ENCODE results near the gene CRABP1.

Gene CRABP1

DNA sequence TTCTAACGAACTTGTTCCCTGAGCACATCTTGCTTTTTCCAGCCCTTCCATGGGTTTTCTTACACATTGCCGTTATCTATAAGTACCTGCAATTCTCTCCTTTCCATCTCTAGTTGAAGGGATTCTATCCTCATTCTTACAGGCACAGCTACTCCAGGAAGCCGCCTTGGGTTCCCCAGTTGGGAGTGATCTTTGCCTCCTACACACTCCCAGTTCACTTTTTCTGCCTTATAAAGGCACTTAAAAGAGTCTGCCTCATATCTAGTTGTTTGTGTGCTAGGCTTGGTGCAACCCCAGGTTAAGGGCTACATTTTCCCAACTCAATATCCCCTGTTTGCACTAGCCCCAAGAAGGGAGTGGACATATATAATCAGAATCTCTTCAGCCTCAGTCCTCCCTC is 53.9 kb downstream of the CRABP1 start:
- FAIRE-seq (no peak), DNase-seq (ENCODE audit: insufficient read length, low spot score) (no peak)
- TF ChIP-seq, protein P1, sequence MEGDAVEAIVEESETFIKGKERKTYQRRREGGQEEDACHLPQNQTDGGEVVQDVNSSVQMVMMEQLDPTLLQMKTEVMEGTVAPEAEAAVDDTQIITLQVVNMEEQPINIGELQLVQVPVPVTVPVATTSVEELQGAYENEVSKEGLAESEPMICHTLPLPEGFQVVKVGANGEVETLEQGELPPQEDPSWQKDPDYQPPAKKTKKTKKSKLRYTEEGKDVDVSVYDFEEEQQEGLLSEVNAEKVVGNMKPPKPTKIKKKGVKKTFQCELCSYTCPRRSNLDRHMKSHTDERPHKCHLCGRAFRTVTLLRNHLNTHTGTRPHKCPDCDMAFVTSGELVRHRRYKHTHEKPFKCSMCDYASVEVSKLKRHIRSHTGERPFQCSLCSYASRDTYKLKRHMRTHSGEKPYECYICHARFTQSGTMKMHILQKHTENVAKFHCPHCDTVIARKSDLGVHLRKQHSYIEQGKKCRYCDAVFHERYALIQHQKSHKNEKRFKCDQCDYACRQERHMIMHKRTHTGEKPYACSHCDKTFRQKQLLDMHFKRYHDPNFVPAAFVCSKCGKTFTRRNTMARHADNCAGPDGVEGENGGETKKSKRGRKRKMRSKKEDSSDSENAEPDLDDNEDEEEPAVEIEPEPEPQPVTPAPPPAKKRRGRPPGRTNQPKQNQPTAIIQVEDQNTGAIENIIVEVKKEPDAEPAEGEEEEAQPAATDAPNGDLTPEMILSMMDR (IDR thresholded peaks at IDR 0.05; ENCODE audit: insufficient read depth, missing control alignments): no peak

DNA sequence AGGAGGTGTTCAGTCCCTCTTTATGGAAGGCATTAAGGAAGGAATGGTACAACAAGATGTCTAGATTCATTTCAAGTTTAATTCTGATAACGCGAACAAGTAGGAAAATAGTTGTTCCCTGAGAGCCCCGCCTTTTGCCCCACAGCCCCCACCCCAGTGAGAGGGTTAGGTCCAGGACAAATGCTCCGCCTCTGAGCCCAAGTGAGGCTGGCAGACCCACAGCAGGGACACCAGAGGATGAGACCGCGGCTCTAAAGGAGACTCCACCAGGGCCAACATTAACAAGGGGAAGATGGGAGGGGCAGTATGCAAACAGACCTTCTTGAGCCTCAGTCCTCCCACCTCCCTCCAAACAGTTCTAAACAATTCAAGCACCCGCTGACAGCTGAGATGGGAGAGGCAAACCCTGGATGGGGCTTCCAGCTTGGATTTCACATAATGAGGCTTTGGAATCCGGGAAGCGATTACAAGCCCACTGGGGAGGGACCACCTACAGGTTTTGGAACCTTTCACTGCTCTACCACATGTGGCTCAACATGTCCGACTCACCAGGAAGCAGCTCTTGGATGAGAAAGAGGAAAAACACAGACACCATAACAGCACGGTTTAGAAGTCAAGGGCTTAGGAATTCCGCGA is 54.9 kb downstream of the CRABP1 start:
- FAIRE-seq: no peak
- no peak for DNase-seq (ENCODE audit: insufficient read length, low spot score)
- TF ChIP-seq, protein P1 (IDR thresholded peaks at IDR 0.05; ENCODE audit: insufficient read depth, missing control alignments): no peak

DNA sequence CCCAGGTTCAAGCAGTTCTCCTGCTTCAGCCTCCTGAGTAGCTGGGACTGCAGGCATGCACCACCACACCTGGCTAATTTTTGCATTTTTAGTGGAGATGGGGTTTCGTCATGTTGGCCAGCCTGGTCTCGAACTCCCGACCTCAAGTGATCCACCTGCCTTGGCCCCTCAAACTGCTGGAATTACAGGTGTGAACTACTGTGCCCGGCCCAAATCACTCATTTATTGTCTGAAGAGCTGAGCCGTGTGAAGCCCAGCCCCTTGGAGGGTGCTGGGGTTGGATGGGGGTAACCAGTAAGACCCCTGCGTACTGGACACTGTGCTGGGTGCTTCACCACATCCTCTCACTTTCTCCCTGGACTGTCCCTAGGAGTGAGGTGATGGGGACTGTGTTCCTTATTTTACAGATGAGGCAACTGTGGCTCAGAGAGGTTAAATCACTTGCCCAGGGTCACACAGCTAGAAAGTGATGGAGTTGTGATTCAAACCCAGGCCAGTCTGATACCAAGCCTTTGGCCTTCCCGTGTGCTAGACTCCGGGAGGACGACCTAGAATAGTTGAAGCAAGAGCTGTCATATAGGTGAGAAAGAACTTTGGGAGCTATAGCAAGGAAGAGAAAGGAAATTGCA is 56.1 kb downstream of the CRABP1 start:
- DNase-seq (ENCODE audit: insufficient read length, low spot score) (no peak), FAIRE-seq (no peak)
- TF ChIP-seq, protein P1 (IDR thresholded peaks at IDR 0.05; ENCODE audit: insufficient read depth, missing control alignments): no peak

DNA sequence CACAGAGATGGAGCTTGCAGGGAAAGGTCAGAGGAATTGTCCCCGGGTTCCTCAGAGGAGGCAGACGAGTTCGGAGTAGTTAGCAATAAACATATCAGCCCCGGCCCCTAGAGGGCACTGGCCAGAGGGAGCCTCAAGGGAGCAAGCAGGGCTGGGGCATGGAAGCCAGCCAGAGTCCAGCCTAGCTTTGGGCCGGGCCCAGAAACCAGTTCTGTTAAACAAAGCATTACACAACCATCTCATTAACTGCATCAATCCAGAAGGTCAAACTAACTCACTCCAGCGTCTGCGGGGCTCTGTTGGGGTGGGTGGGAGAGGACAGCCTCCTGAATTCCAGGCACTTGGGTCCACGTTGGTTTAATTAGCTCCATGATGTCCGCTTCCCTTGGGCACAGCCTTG is 56.8 kb downstream of the CRABP1 start:
- DNase-seq (ENCODE audit: insufficient read length, low spot score): no peak
- no peak for FAIRE-seq
- TF ChIP-seq, protein P1 (IDR thresholded peaks at IDR 0.05; ENCODE audit: insufficient read depth, missing control alignments): peak; percentile 3

DNA sequence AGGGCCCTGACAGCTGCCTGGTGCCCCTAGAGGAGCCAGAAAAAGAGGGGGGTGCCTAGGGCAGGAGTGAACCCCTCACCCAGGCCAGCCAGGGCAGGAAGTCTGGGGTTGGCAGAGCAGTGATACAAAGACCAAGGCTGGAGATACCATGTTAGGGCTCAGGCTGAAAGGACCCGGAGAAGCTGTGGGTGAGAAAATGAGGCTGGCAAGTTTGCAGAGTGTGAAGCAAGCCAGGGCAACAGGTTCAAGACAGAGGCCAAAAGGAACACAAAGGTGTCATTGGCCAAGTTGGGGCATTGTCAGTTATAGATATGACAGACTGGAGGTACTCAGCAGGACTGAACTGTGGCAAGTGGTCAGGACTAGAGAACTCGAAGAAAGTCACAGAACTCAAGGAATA is 57.2 kb downstream of the CRABP1 start:
- TF ChIP-seq, protein P1 (IDR thresholded peaks at IDR 0.05; ENCODE audit: insufficient read depth, missing control alignments): no peak
- no peak for DNase-seq (ENCODE audit: insufficient read length, low spot score)
- no peak for FAIRE-seq
